Measurements from ENCODE around the gene PEX7. TPM values are rescaled to one million over a fixed set of nuclear protein-coding genes. Genes with fewer than 3 reads are reported as not detected.
A peak's percentile ranks its signal among the peaks of the same experiment; 100 is the strongest.
"Not testable (repeated sequence)": the region's sequence is repeated elsewhere in the genome, so short reads cannot be mapped to it uniquely, and the experiment has no call there.

PEX7 gene
- total RNA-seq, 2 donors from 2014 or later, result 3.4 to 5.7 TPM

DNA sequence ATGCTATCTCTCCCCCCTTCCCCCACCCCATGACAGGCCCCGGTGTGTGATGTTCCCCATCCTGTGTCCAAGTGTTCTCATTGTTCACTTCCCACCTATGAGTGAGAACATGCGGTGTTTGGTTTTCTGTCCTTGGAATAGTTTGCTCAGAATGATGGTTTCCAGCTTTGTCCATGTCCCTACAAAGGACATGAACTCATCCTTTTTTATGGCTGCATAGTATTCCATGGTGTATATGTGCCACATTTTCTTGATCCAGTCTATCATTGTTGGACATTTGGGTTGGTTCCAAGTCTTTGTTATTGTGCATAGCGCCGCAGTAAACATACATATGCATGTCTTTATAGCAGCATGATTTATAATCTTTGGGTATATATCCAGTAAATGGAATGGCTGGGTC lies 24.1 kb downstream of the PEX7 start:
- not testable (repeated sequence) for H3K9me3 Mint-ChIP-seq; H3K4me3 Mint-ChIP-seq; H3K4me1 Mint-ChIP-seq; H3K27ac Mint-ChIP-seq; ATAC-seq (replicated peaks); H3K27me3 Mint-ChIP-seq
- peaks cover 32% of the 10 kb centered on the region for H3K36me3 Mint-ChIP-seq (ENCODE audit: low read depth)

- H3K9me3 Mint-ChIP-seq; H3K4me1 Mint-ChIP-seq; ATAC-seq (replicated peaks); H3K27ac Mint-ChIP-seq; H3K4me3 Mint-ChIP-seq; H3K27me3 Mint-ChIP-seq: not testable (repeated sequence)
- peaks cover 38% of the 10 kb centered on the region for H3K36me3 Mint-ChIP-seq (ENCODE audit: low read depth)
Measured at GRCh38 chr6:136849979-136850563, 27.7 kb downstream of the PEX7 start.

DNA sequence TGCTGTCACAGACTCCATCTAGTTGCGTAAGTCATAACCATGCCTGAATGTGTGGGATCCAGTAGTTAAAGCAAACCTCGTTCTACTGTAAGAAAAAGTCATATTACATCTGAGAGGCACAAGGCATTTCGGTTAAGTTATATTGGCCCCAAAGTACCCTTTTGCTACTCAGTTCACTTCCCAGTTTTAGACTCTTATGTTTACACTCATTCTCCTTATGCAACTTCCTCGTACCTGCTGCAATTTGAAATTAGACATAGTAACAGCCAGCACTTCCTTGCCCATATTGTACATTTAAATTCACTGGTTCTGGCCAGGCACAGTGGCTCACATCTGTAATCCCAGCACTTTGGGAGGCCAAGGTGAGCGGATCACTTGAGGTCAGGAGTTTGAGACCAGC lies 37.0 kb downstream of the PEX7 start:
- Mint-ChIP-seq H3K27me3 (no peaks in the 10 kb centered on the region), H3K27ac (no peak overlapping the region), H3K4me3 (no peak overlapping the region), H3K4me1 (no peaks in the 10 kb centered on the region), H3K9me3 (no peaks in the 10 kb centered on the region), H3K36me3 (ENCODE audit: low read depth) (peaks cover 6% of the 10 kb centered on the region)
- no peak for ATAC-seq (replicated peaks)

- Mint-ChIP-seq H3K27me3 (no peaks in the 10 kb centered on the region), H3K36me3 (ENCODE audit: low read depth) (peaks cover 6% of the 10 kb centered on the region), H3K4me3 (no peak overlapping the region), H3K27ac (no peak overlapping the region), H3K4me1 (no peaks in the 10 kb centered on the region), H3K9me3 (no peaks in the 10 kb centered on the region)
- ATAC-seq (replicated peaks), result no peak
Measured at GRCh38 chr6:136860043-136860442, 37.7 kb downstream of the PEX7 start.

GRCh38 chr6:136862662-136863061 lies 40.3 kb downstream of the PEX7 start:
- no peaks in the 10 kb centered on the region for H3K9me3 Mint-ChIP-seq
- no peaks in the 10 kb centered on the region for H3K36me3 Mint-ChIP-seq (ENCODE audit: low read depth)

GRCh38 chr6:136863752-136864151 lies 41.4 kb downstream of the PEX7 start:
- H3K4me1 Mint-ChIP-seq, result no peaks in the 10 kb centered on the region
- ATAC-seq (replicated peaks), result no peak
- H3K36me3 Mint-ChIP-seq (ENCODE audit: low read depth), result no peaks in the 10 kb centered on the region
- H3K4me3 Mint-ChIP-seq, result no peak overlapping the region
- H3K9me3 Mint-ChIP-seq, result no peaks in the 10 kb centered on the region
- no peaks in the 10 kb centered on the region for H3K27me3 Mint-ChIP-seq
- H3K27ac Mint-ChIP-seq, result no peak overlapping the region

More at GRCh38 chr6:136862662-136863061, 40.3 kb downstream of the PEX7 start:
- H3K27me3 Mint-ChIP-seq, result no peaks in the 10 kb centered on the region
- no peak overlapping the region for H3K27ac Mint-ChIP-seq
- no peak for ATAC-seq (replicated peaks)
- H3K4me3 Mint-ChIP-seq, result no peak overlapping the region
- no peaks in the 10 kb centered on the region for H3K4me1 Mint-ChIP-seq

DNA sequence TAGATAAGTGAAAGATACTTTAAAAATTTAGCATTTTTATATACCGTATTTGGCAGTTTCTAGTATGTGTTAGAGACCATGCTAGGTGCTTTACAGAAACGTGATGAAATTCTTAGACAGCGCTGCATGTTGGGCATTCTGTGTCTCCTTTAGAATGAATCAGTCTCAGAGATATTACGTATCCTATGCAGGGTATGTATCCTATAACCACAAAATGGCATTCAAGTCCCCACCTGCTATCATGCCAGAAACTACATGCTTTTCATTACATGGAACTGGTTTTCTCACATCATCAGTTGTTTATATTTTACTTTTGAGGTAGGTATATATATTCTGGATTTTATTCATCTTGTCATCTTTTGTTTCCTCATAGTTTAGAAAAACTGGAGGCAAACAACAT lies 42.3 kb downstream of the PEX7 start:
- Mint-ChIP-seq H3K36me3 (ENCODE audit: low read depth) (no peaks in the 10 kb centered on the region), H3K9me3 (no peaks in the 10 kb centered on the region), H3K27ac (no peak overlapping the region), H3K27me3 (no peaks in the 10 kb centered on the region), H3K4me1 (no peaks in the 10 kb centered on the region), H3K4me3 (no peak overlapping the region)
- ATAC-seq (replicated peaks), result no peak

DNA sequence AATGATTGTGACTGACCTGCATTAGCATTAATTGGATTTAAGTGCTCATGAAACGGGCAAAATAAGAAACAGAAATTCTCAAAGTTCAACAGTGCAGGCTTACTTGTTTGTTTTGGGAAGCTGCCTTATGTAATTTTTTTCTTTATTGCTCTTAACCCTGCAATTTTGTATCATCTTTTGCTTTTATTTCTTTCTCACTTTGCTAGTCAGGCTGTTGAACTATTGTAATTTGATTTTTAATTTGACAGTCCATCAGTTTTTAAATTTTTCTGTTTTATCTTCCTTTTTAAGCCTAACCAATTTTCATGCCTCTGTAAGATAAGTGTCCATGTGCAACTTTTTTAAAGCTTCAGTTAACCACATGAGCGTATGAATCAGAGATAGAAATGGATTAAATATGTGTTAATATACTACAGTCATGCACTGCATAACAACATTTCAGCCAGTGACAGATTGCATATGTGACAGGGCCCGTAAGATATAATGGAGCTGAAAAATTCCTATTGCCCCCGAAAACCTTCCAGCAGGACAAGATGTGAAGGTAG lies 44.6 kb downstream of the PEX7 start:
- Mint-ChIP-seq H3K27me3 (no peaks in the 10 kb centered on the region), H3K27ac (no peak overlapping the region), H3K4me3 (no peak overlapping the region), H3K4me1 (no peaks in the 10 kb centered on the region), H3K9me3 (no peaks in the 10 kb centered on the region), H3K36me3 (ENCODE audit: low read depth) (no peaks in the 10 kb centered on the region)
- ATAC-seq (replicated peaks), result no peak

DNA sequence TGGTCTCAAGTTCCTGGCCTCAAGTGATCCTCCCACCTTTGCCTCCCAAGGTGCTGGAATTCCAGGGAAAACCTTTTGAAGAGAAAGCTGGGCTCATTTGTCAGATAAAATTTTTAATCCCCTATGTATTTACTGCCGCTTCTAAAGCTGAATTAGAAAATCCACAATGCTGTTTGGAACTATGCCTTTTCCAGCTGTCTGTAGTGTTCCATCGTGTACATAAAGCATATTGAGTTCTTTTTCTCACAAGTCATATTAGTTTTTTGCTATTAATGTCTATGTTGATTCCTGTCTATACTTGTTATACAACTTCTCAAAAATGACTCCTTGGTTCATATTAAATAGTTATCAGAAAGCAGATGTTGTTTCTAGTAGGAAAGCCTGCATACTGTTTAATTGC lies 47.1 kb downstream of the PEX7 start:
- ATAC-seq (replicated peaks), result no peak
- Mint-ChIP-seq H3K27ac (no peak overlapping the region), H3K9me3 (no peaks in the 10 kb centered on the region), H3K4me1 (no peaks in the 10 kb centered on the region), H3K36me3 (ENCODE audit: low read depth) (peaks cover 21% of the 10 kb centered on the region), H3K27me3 (no peaks in the 10 kb centered on the region), H3K4me3 (no peak overlapping the region)

- no peak for ATAC-seq (replicated peaks)
- Mint-ChIP-seq H3K36me3 (ENCODE audit: low read depth) (peaks cover 43% of the 10 kb centered on the region), H3K27me3 (no peaks in the 10 kb centered on the region), H3K27ac (no peak overlapping the region), H3K4me3 (no peak overlapping the region), H3K9me3 (peaks cover 4% of the 10 kb centered on the region), H3K4me1 (no peaks in the 10 kb centered on the region)
Measured at GRCh38 chr6:136873748-136874147, 51.4 kb downstream of the PEX7 start.

GRCh38 chr6:136876469-136876868 lies 54.1 kb downstream of the PEX7 start:
- ATAC-seq (replicated peaks); H3K27ac Mint-ChIP-seq; H3K4me3 Mint-ChIP-seq; H3K4me1 Mint-ChIP-seq; H3K27me3 Mint-ChIP-seq; H3K9me3 Mint-ChIP-seq: not testable (repeated sequence)
- H3K36me3 Mint-ChIP-seq (ENCODE audit: low read depth), result peaks cover 43% of the 10 kb centered on the region

DNA sequence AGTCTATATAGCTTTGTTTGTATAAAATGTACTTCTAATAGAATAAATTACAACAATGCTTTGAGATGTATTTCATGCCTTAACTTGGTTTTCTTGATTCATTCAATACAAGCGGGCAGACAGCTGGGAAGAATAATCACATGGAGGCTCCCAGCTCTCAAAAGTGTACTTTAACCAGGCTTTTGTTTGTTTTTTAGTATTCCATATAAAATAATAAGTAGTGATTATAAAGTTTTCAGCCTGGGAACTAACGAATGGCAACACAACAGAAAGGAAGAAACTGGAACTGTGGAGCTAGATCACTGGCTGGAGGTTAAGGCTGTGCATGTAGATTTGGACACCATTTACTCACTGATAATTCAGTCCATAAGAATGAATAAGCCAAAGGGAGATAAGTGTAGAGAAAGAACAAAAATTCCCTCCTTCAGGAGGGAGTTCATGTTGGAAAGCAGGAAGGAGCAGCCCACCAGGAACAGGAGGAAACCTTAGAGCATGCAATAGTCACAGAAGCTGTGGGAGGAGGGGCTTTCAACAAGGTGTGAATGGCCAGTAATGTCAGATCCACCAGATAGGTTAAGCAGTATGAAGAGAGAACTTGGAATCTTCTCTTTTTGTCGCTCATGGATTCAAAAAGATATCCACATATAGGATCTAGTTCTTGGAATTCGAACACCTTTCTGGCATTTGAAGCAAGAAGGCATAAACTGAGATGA lies 58.5 kb downstream of the PEX7 start:
- peaks cover 27% of the 10 kb centered on the region for H3K36me3 Mint-ChIP-seq (ENCODE audit: low read depth)
- H3K27ac Mint-ChIP-seq, result no peak overlapping the region
- H3K4me1 Mint-ChIP-seq, result no peaks in the 10 kb centered on the region
- no peaks in the 10 kb centered on the region for H3K27me3 Mint-ChIP-seq
- peaks cover 4% of the 10 kb centered on the region for H3K9me3 Mint-ChIP-seq
- no peak for ATAC-seq (replicated peaks)
- no peak overlapping the region for H3K4me3 Mint-ChIP-seq

GRCh38 chr6:136886091-136886490 lies 63.7 kb downstream of the PEX7 start:
- Mint-ChIP-seq H3K36me3 (ENCODE audit: low read depth) (peaks cover 10% of the 10 kb centered on the region), H3K27ac (peak overlapping the region; percentile 23), H3K4me1 (peaks cover 3% of the 10 kb centered on the region), H3K9me3 (no peaks in the 10 kb centered on the region), H3K4me3 (no peak overlapping the region), H3K27me3 (no peaks in the 10 kb centered on the region)
- ATAC-seq (replicated peaks), result peak; percentile 69

- no peak for ATAC-seq (replicated peaks)
- no peaks in the 10 kb centered on the region for H3K9me3 Mint-ChIP-seq
- H3K27ac Mint-ChIP-seq, result no peak overlapping the region
- H3K4me3 Mint-ChIP-seq, result no peak overlapping the region
- H3K36me3 Mint-ChIP-seq (ENCODE audit: low read depth), result peaks cover 5% of the 10 kb centered on the region
- no peaks in the 10 kb centered on the region for H3K27me3 Mint-ChIP-seq
- peaks cover 3% of the 10 kb centered on the region for H3K4me1 Mint-ChIP-seq
Measured at GRCh38 chr6:136887953-136888352, 65.6 kb downstream of the PEX7 start.

Data from activated T-helper 17 cell treated with anti-CD3 and anti-CD28 coated beads, Interleukin-2, amount 50 U/mL, for 72 hours (primary cell).